GM21576 (cell line): ENCODE measurements around the gene RADIL.

Experiments used
- ATAC-seq: cut with Tn5 transposase; IDR thresholded peaks from one replicate; pipeline ENCODE4 v1.9.1; 2021; ENCODE audit warnings: mild to moderate bottlenecking, moderate library complexity; ENCODE audit not compliant: unreplicated experiment

Gene RADIL

GRCh38 chr7:4882169-4883032, 1.1 kb downstream of the RADIL start:
- ATAC-seq, result no peak

DNA sequence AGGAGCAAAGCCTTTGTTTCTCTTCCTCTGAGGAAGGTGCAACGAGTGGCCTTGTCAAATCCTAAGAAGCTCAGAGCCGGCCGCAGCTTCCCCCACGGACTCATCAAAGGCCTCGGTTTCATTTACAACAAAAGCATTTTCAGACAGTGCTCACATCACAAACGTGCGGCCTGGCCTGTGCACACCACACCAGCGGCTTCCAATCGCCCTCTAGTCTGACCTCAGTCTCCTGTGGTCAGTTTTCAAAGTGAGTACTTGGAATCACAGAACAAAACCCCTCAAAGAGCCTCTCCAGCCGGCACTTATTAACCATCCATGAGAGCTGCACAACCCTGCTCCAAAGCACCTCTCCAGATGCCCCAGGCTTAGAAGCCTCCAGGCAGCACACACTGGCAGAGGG, 3.3 kb downstream of the RADIL start:
- no peak for ATAC-seq

- no peak for ATAC-seq
Observed at GRCh38 chr7:4879396-4880081, 4.0 kb downstream of the RADIL start.

DNA sequence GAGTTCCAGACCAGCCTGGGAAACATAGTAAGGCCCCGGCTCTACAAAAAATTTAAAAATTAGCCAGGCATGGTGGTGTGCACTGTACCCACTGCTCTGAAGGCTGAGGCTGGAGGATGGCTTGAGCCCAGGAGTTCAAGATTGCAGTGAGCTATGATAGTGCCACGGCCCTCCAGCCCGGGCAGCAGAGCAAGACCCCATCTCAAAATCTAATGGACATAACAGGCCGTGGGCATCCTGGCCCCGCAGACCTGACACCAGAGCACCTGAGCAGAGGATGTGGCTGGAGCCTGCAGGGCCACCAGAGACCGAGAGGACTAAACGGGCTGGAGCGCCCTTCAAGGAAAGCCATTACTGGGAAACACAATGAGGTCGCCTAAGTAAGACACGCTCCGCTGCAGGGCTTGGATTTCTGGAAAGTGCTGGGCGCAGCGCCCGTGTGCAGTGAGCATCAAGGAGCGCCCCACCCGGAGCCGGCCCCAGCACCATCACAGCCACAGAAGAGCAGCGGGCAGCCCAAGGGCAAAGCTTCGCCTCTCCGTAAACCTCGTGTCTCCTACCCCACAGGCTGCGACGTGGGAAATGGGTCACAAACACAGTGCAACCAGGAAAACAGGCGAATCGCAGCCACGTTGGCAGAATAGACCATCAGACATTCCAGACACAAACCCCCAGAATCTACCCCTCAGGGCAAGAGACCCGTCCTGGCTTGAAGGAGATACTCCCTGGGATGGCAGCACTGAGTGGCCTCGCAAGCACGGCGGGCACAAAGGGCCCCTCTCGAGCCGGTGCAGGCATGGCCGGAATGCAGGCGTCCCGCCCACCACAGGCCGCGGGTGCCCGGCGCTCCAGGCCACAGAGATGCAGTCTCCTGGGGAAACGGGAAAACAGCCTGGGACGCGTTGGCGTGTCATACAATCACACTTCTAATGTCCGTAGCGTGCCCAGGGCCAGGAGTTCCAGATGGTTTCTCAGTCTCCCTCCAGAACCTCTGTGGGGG, 4.9 kb downstream of the RADIL start:
- ATAC-seq, result no peak

- ATAC-seq, result no peak
Observed at GRCh38 chr7:4876586-4876985, 6.9 kb downstream of the RADIL start.

DNA sequence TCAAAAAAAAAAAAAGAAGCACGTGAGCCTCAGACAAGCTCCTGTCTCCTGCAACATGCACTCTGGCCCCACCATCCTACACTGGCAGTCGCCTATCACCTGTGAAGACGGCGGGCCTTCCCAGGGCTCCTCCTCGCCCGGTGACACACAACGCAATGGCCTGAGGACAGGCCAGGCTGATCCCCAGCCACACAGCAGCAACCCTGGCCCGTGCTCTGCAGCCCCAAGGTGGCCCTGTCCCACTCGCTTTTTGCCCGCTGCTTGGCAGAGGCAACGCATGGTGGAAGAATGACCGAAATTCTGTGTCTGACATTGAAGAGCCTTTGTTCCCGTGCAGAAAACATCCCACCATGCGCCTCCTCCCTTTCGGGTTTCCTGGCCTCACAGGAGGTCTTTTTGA, 8.1 kb downstream of the RADIL start:
- no peak for ATAC-seq

DNA sequence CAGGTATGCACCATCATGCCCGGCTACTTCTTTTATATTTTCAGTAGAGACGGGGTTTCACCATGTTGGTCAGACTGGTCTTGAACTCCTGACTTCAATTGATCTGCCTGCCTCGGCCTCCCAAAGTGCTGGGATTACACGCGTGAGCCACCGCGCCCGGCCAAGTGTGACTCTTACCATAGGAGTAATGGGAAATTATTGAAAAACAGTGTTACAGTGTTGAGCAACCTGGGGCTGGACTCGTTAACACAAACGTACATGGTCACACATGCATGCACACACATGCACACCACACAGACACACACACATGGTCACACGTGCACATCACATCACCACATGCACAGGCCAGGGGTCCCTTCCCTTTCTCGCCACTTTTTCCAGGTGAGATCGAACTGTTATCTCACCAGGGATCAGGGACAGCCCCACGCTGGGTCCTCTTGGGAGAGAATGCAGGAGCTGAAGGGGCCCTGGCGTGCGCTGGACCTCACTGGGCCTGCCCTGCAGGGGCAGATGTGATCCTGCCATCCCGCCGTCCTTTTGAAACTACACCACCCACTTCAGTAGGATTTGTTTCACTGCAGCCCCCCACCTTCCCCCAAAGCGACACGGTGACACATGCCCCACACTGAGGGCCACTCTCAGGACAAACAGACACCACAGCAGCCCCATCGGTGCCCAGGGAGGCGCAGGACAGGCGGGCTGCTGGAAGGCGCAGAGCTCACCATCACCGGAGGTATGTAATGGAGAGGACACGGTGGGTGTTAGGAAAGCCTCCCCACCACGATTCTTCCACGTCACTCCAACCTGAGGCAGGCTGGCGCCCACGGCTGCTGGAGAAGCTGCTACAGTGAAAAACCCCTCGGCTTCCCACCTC, 10.2 kb downstream of the RADIL start:
- ATAC-seq, result no peak

DNA sequence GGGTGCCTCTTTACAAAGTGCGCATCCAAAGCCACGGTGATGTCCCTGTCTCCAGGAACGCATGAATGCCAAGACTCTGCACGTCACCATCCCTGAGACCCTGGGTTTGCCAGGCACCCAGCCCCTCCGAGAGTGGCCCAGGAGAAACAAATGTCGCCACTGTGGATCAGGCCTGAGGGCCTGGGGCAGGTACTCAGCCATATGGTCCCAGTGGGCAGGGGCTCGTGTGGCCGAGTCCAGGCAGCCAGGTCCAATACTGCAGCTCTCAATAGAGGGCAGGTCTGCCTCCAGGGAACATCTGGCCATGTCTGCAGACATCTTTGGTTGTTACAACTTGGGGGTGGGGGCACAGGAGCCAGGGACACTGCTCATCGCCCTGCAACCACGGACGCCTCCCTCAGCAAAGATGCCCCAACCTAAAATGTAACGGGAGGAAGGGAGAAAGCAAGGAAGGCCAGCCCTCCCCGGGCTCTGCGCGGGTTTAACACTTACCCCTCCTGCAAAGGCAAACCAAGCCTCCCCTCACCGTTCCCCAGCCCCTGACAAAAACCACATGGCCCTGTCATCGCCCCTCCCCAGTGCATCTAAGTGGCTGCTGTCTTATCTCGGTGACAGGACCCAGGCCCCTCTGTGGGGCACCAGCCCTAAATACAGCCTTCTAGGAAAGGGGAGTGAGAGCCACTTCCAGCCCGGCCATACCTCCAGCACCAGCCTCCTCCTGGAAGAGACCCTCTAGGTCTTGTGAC, 11.4 kb downstream of the RADIL start:
- ATAC-seq, result no peak

GRCh38 chr7:4871056-4871680, 12.3 kb downstream of the RADIL start:
- ATAC-seq, result no peak

DNA sequence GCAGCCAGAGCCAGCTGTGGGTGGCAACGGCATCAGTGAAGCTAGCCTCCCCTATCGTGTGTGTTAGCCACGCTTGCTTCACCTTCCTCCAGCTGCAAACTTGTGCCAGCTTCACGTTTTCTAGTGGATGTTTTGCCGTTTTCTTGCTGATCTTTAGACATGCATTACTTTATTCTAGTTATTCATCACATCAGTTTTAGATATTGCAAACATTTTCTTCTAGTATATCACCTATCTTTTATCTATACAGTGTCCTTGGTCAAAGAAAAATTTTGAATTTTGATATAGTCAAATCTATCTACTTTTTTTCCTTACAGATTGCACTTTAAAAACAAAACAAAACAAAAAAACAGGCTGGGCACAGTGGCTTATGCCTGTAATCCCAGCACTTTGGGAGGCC, 15.0 kb downstream of the RADIL start:
- no peak for ATAC-seq

GRCh38 chr7:4866528-4867496, 16.7 kb downstream of the RADIL start:
- no peak for ATAC-seq

GRCh38 chr7:4862156-4862555, 21.4 kb downstream of the RADIL start:
- ATAC-seq, result no peak

- no peak for ATAC-seq
Observed at GRCh38 chr7:4861673-4862072, 21.8 kb downstream of the RADIL start, which contains the start of gene PAPOLB. TSS of gene PAPOLB (minus strand) at chr7:4862030. CDS start at chr7:4861810, 220 bp downstream.

DNA sequence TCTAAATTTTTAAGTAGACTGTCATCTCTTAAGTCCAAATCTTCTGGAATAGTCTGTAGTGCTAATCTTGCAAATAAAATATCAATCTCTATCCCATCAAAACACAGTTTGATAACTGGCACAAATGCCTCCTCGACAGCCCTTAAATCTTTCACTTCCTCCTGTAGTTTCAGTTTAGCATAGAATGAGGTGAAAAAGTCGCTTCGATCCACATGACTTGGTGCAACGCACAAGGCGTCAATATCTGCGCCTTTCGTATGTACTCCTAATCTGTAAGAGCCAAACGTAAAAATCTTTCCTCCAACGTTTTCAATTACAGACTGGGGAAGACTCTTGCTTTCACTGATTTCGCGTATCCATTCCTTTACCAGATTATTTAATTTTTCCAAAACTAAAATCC, 22.3 kb downstream of the RADIL start:
- no peak for ATAC-seq

- ATAC-seq, result no peak
Observed at GRCh38 chr7:4857189-4857588, 26.3 kb downstream of the RADIL start.

GRCh38 chr7:4856336-4857057, 27.0 kb downstream of the RADIL start:
- ATAC-seq, result no peak

DNA sequence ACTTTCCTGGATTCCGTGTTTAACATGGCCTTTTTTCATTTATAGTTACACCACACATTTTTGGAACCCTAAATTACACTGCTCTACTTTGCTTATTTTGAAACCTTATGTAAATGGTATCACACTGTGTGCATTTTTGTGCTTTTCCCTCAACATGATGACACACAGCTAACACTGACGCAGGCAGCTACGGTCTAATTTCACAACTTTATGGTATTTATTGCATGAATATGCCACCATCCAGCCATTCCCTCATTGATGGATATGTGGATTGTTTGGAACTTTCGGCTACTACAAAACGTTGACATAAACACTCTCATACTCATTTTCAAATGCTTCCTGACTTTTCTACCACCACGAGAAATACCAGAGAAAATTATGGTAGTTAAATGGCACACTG, 28.6 kb downstream of the RADIL start:
- ATAC-seq, result no peak
